Measurements from ENCODE around the gene PIPOX.

The PIPOX gene

GRCh38 chr17:29032013-29032856 lies 10.7 kb upstream of the PIPOX start:
- H3K4me3 ChIP-seq, result no peak overlapping the region
- H3K27ac ChIP-seq, result no peak overlapping the region
- no peak for DNase-seq (ENCODE audit: low spot score)
- TF ChIP-seq CTCF (IDR thresholded peaks at IDR 0.05), result no peak

GRCh38 chr17:29032857-29033197 lies 10.1 kb upstream of the PIPOX start:
- H3K4me3 ChIP-seq, result no peak overlapping the region
- DNase-seq (ENCODE audit: low spot score), result no peak
- TF ChIP-seq CTCF (IDR thresholded peaks at IDR 0.05), result no peak
- no peak overlapping the region for H3K27ac ChIP-seq

- no peak for TF ChIP-seq CTCF (IDR thresholded peaks at IDR 0.05)
- H3K27ac ChIP-seq, result no peak overlapping the region
- DNase-seq (ENCODE audit: low spot score), result no peak
- H3K4me3 ChIP-seq, result no peak overlapping the region
Measured at GRCh38 chr17:29034510-29034909, 8.4 kb upstream of the PIPOX start.

DNA sequence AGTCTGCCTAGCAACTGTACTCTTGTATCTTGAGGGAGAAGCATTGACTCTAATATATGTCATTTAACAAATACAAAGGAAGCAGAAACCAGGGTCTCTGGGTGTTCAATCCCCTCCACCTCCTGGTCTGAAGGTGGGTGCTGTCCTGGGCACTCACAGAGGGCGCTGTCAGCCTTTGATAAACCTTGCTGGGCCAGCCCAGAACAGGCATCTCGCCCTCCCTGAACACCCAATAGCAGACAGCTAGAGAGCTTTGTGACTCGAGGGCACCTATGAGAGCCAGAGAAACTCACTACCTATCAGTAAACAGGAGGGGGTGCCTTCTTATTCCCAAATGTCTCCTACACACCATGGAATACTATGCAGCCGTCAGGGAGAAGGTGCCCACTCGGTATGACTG lies 6.4 kb upstream of the PIPOX start:
- Histone ChIP-seq H3K27ac (no peak overlapping the region), H3K4me3 (no peak overlapping the region)
- no peak for TF ChIP-seq CTCF (IDR thresholded peaks at IDR 0.05)
- no peak for DNase-seq (ENCODE audit: low spot score)

- H3K4me3 ChIP-seq, result no peak overlapping the region
- no peak for DNase-seq (ENCODE audit: low spot score)
- no peak for TF ChIP-seq CTCF (IDR thresholded peaks at IDR 0.05)
- H3K27ac ChIP-seq, result no peak overlapping the region
Measured at GRCh38 chr17:29037739-29038084, 5.2 kb upstream of the PIPOX start.

DNA sequence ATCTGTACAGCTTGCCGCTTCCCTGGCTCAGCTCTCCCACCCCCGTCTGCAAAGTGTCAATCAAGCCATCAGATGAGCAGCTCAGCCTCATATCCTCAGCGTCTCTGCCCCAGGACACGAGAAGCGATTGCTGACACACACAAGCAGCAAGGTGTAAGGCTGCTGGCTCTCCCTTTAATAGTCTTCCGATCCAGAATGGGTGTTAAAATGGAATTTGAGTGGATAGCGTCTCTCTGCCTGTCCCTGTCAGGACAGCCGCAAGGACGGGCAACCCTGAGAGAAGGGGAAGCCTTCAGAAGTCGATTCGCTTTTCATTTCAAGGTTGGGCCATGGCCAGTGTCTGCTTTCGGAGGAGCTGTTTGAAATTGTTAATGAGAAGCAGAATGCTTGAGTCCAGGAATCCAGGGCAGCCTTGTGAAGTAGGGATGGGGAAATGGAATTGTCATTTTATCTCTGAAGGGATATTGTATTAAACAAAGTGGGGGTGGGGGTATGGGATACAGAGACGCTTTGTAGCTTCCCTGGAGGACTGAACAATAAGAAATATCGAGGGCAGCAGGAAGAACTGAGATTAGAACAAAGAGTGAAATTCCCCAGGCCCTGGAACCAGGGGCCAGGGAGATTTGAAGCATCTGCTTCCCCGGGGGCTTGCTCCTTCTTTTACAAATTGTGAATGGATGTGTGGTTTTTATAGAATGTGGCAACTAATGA lies 4.7 kb upstream of the PIPOX start:
- Histone ChIP-seq H3K27ac (no peak overlapping the region), H3K4me3 (no peak overlapping the region)
- DNase-seq (ENCODE audit: low spot score), result no peak
- no peak for TF ChIP-seq CTCF (IDR thresholded peaks at IDR 0.05)
